Trophoblast cell (in vitro differentiated cells and primary cell): ENCODE results near the gene CCDC177.

Source experiments
- DNase-seq, 2 donors: peaks; one replicate each; pipeline ENCODE4 v3.0.0-alpha.2; 2016
- H2AFZ ChIP-seq: 2 replicates; pipeline ENCODE4 v1.6.1; 2013; ENCODE audit warnings: low read length, moderate library complexity, mild to moderate bottlenecking; ENCODE audit not compliant: insufficient read depth, poor library complexity
- H2AK5ac ChIP-seq: 2 replicates; pipeline ENCODE4 v1.6.1; 2013; ENCODE audit warnings: mild to moderate bottlenecking, low read length
- H2BK120ac ChIP-seq: 2 replicates; pipeline ENCODE4 v1.6.1; 2013; ENCODE audit warnings: low read length, mild to moderate bottlenecking, moderate library complexity; ENCODE audit not compliant: insufficient read depth, poor library complexity
- H2BK12ac ChIP-seq: 2 replicates; pipeline ENCODE4 v1.6.1; 2013; ENCODE audit warnings: mild to moderate bottlenecking, low read length, moderate library complexity
- H2BK5ac ChIP-seq: 2 replicates; pipeline ENCODE4 v1.6.1; 2013; ENCODE audit warnings: low read length, low read depth, moderate library complexity, mild to moderate bottlenecking; ENCODE audit not compliant: poor library complexity
- H3K14ac ChIP-seq: 2 replicates; pipeline ENCODE4 v1.6.1; 2013; ENCODE audit warnings: mild to moderate bottlenecking, low read length
- H3K18ac ChIP-seq: 2 replicates; pipeline ENCODE4 v1.6.1; 2013; ENCODE audit warnings: mild to moderate bottlenecking, low read length
- H3K23ac ChIP-seq: 2 replicates; pipeline ENCODE4 v1.6.1; 2013; ENCODE audit warnings: low read length
- H3K27ac ChIP-seq: 2 replicates; pipeline ENCODE4 v1.5.1; 2013; ENCODE audit warnings: low read depth, mild to moderate bottlenecking, inconsistent platforms, low read length, moderate library complexity
- H3K27me3 ChIP-seq: 2 replicates; pipeline ENCODE4 v1.6.1; 2013; ENCODE audit warnings: inconsistent platforms, mild to moderate bottlenecking, low read length, moderate library complexity; ENCODE audit not compliant: insufficient read depth
- H3K36me3 ChIP-seq, 2 experiments: 1 replicate in 1 of 2; 2 replicates in 1 of 2; pipeline ENCODE4 v1.6.1; 2013; ENCODE audit warnings: low read length in 2 of 2, mild to moderate bottlenecking in 2 of 2, moderate library complexity in 1 of 2; ENCODE audit not compliant: insufficient read depth in 2 of 2, control insufficient read depth in 1 of 2
- H3K4ac ChIP-seq: 2 replicates; pipeline ENCODE4 v1.6.1; 2013; ENCODE audit warnings: low read depth, mild to moderate bottlenecking, low read length, moderate library complexity
- H3K4me1 ChIP-seq, 2 experiments: 1 replicate in 1 of 2; 2 replicates in 1 of 2; pipeline ENCODE4 v1.6.1; 2013; ENCODE audit warnings: low read length in 2 of 2, mild to moderate bottlenecking in 2 of 2, moderate library complexity in 1 of 2; ENCODE audit not compliant: insufficient read depth in 2 of 2, control insufficient read depth in 1 of 2
- H3K4me2 ChIP-seq: 2 replicates; pipeline ENCODE4 v1.6.1; 2013; ENCODE audit warnings: inconsistent platforms, mild to moderate bottlenecking, low read length, moderate library complexity
- H3K4me3 ChIP-seq: 2 replicates; pipeline ENCODE4 v1.5.1; 2013; ENCODE audit warnings: mild to moderate bottlenecking, low read depth, low read length, inconsistent platforms
- H3K79me1 ChIP-seq: one replicate; pipeline ENCODE4 v1.6.1; 2013; ENCODE audit warnings: low read length
- H3K79me2 ChIP-seq: 2 replicates; pipeline ENCODE4 v1.6.1; 2013; ENCODE audit warnings: low read length, mild to moderate bottlenecking; ENCODE audit not compliant: control insufficient read depth, insufficient read depth, poor library complexity
- H3K9ac ChIP-seq: 2 replicates; pipeline ENCODE4 v1.6.1; 2013; ENCODE audit warnings: mild to moderate bottlenecking, low read length
- H3K9me3 ChIP-seq: 2 replicates; pipeline ENCODE4 v1.6.1; 2013; ENCODE audit warnings: low read depth, mild to moderate bottlenecking, control low read depth, inconsistent platforms, low read length; ENCODE audit not compliant: insufficient read depth
- H4K12ac ChIP-seq: 2 replicates; pipeline ENCODE4 v1.6.1; 2013; ENCODE audit warnings: low read depth, mild to moderate bottlenecking, low read length, moderate library complexity
- H4K8ac ChIP-seq: 2 replicates; pipeline ENCODE4 v1.6.1; 2013; ENCODE audit warnings: low read depth, mild to moderate bottlenecking, low read length, moderate library complexity
- H4K91ac ChIP-seq: one replicate; pipeline ENCODE4 v1.6.1; 2013; ENCODE audit warnings: low read depth, mild to moderate bottlenecking, low read length, moderate library complexity
- WGBS: extraction: QIAGEN DNeasy Blood & Tissue Kit; methylation state at CpG from one replicate; pipeline ENCODE4 v1.1.7; 2013; ENCODE audit warnings: missing lambda C conversion rate; ENCODE audit not compliant: insufficient read length, insufficient coverage; ENCODE audit errors: extremely low coverage; 5-methylcytosine and 5-hydroxymethylcytosine counted together

The CCDC177 gene

DNA sequence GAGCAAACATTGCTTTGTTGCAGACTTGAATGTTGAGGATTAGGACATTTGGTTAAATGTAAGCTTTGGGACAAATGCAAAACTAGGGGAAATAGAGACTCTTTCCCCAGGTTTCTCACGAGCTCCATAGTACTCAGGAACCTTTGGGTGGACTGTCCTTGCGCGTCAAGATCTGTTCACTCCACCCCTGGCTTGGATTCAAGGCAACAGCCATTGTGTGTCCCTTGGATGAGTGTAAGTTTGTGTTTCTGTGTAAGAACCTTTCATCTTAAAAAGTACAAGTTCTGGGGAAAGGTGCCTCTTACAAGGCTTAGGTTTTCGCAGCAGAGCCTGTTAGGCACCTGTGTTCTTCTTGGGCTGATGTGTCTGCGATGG, 40.4 kb upstream of the CCDC177 start:
- H4K8ac ChIP-seq = no peak overlapping the region
- no peak overlapping the region for H3K14ac ChIP-seq
- no peak overlapping the region for H2BK12ac ChIP-seq
- DNase-seq = no peak
- peaks cover 4 to 6% of the 10 kb centered on the region in 2 experiments for H3K4me1 ChIP-seq
- H3K4me3 ChIP-seq = no peak overlapping the region
- no peak overlapping the region for H2AK5ac ChIP-seq
- no peak overlapping the region for H2AFZ ChIP-seq
- no peak overlapping the region for H4K12ac ChIP-seq
- H3K4me2 ChIP-seq = no peak overlapping the region
- H4K91ac ChIP-seq = no peak overlapping the region
- peaks cover 7% of the 10 kb centered on the region for H3K79me1 ChIP-seq
- no peak overlapping the region for H2BK5ac ChIP-seq
- no peak overlapping the region for H3K4ac ChIP-seq
- no peak overlapping the region for H3K27ac ChIP-seq
- no peak overlapping the region for H2BK120ac ChIP-seq
- H3K27me3 ChIP-seq = no peaks in the 10 kb centered on the region
- no peaks in the 10 kb centered on the region for H3K9me3 ChIP-seq
- peaks cover 3% of the 10 kb centered on the region for H3K79me2 ChIP-seq
- H3K18ac ChIP-seq = no peak overlapping the region
- no CpG with 5 or more reads among the region's 5 CpGs for WGBS
- no peaks in the 10 kb centered on the region for H3K36me3 ChIP-seq
- no peak overlapping the region for H3K9ac ChIP-seq
- H3K23ac ChIP-seq = no peak overlapping the region

DNA sequence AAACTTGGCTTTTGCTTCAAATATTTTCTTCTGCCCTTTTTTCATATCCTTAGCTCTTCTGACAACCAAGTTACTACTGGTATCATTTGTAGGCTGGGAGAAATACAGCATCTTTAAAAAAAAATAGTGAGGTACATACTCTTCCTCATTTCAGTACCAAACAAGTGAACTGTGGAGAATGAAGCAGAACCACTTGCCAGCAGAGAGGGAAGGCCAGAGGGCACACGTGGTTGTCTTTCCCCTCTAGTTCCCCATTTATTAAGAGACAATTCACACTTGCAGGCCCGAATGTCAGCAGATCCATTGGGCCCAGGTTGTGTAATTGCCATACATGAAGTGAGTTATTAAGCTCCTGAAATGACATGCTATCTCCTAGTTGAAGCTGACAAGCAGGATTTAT, 39.9 kb upstream of the CCDC177 start:
- Histone ChIP-seq H3K4me1 (peaks cover 0 to 3% of the 10 kb centered on the region in 2 experiments), H3K4me3 (no peak overlapping the region), H3K27ac (no peak overlapping the region), H3K4me2 (no peak overlapping the region), H2BK12ac (no peak overlapping the region), H2AK5ac (no peak overlapping the region), H3K27me3 (no peaks in the 10 kb centered on the region), H3K9ac (no peak overlapping the region), H3K79me1 (peaks cover 7% of the 10 kb centered on the region), H3K9me3 (no peaks in the 10 kb centered on the region), H3K4ac (no peak overlapping the region), H4K8ac (no peak overlapping the region), H2AFZ (no peak overlapping the region), H3K14ac (no peak overlapping the region), H2BK5ac (no peak overlapping the region), H3K23ac (no peak overlapping the region), H4K12ac (no peak overlapping the region), H3K18ac (no peak overlapping the region), H3K79me2 (peaks cover 3% of the 10 kb centered on the region), H4K91ac (no peak overlapping the region), H3K36me3 (no peaks in the 10 kb centered on the region), H2BK120ac (no peak overlapping the region)
- no CpG with 5 or more reads among the region's 2 CpGs for WGBS
- peak in 1 of 2 donors; percentile 30 for DNase-seq

DNA sequence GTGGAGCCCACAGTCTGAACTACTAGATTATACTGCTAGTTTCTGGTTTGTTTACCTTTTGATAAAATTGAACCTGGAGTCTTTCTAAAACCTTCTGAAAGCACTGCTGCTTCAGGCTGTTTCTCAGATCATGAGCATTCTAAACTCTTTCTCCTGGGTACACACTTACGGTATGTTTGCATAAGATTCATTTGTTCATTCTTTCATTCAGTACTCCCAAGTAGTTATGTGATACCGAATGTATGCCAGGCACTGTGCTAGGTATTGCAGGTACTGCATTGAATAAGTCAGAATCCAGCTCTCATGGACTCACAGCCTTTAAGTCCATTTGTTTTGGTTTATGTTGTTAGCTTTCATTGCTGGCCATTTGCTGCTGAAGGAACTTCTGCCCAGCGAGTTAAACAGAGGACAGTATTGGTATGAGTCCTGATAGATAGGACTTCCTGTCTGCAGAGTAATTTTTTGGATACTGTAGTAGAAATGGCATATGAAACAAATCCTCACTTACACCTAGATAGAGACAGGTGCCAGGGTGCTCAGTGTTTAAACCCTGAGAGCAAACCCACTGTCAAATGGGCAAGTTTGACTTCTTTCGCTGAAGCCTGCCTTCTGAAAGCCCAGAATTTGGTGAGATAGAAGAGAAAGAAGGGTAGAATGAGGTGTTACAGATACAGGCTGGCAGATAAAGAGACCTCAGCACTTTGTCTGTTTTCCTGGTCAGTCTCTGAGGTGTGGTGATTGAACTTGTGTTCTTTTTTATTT, 38.8 kb upstream of the CCDC177 start:
- peaks cover 0 to 2% of the 10 kb centered on the region in 2 experiments for H3K4me1 ChIP-seq
- peaks cover 7% of the 10 kb centered on the region for H3K79me1 ChIP-seq
- no peaks in the 10 kb centered on the region for H3K36me3 ChIP-seq
- H4K8ac ChIP-seq = no peak overlapping the region
- no peak overlapping the region for H2BK120ac ChIP-seq
- no peak overlapping the region for H3K27ac ChIP-seq
- no peak overlapping the region for H4K91ac ChIP-seq
- H4K12ac ChIP-seq = no peak overlapping the region
- no peak for DNase-seq
- H3K27me3 ChIP-seq = no peaks in the 10 kb centered on the region
- no peak overlapping the region for H3K4me2 ChIP-seq
- H2AK5ac ChIP-seq = no peak overlapping the region
- H3K9me3 ChIP-seq = no peaks in the 10 kb centered on the region
- no peak overlapping the region for H3K23ac ChIP-seq
- no peak overlapping the region for H3K4me3 ChIP-seq
- no CpG with 5 or more reads among the region's 4 CpGs for WGBS
- H3K14ac ChIP-seq = no peak overlapping the region
- peaks cover 3% of the 10 kb centered on the region for H3K79me2 ChIP-seq
- no peak overlapping the region for H2BK12ac ChIP-seq
- H3K18ac ChIP-seq = no peak overlapping the region
- no peak overlapping the region for H3K9ac ChIP-seq
- no peak overlapping the region for H2AFZ ChIP-seq
- H3K4ac ChIP-seq = no peak overlapping the region
- no peak overlapping the region for H2BK5ac ChIP-seq

DNA sequence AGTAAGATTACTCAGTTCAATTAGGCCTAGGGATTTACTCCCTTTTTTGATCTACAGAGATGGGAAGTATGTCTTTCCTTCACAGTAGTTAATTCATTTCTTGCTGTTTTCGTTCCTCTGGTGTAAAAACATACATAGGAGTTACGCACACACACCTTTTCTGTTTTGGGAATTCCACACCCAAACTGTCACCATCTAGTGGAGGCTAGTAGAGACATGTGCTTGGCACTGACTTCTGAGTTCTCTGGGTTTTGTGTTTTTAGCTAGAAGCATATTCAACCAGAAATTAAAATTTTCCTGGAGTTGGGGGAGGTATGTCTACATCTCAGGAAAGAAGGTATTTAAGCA, 38.1 kb upstream of the CCDC177 start:
- Histone ChIP-seq H3K9me3 (no peaks in the 10 kb centered on the region), H2BK12ac (no peak overlapping the region)
- no peak for DNase-seq

More for the DNA sequence above, 38.1 kb upstream of the CCDC177 start:
- H3K23ac ChIP-seq = no peak overlapping the region
- H3K18ac ChIP-seq = no peak overlapping the region
- H2BK120ac ChIP-seq = no peak overlapping the region
- no peak overlapping the region for H2AK5ac ChIP-seq
- peaks cover 7% of the 10 kb centered on the region for H3K79me1 ChIP-seq
- peak overlapping the region; percentile 100 for H3K4me2 ChIP-seq
- WGBS = no CpG with 5 or more reads among the region's 2 CpGs
- no peaks in the 10 kb centered on the region for H3K27me3 ChIP-seq
- no peak overlapping the region for H4K12ac ChIP-seq
- peaks cover 0 to 2% of the 10 kb centered on the region in 2 experiments for H3K4me1 ChIP-seq
- H4K8ac ChIP-seq = no peak overlapping the region
- peak overlapping the region; percentile 94 for H3K4me3 ChIP-seq
- no peak overlapping the region for H3K27ac ChIP-seq
- peaks cover 3% of the 10 kb centered on the region for H3K79me2 ChIP-seq
- no peak overlapping the region for H4K91ac ChIP-seq
- H3K9ac ChIP-seq = no peak overlapping the region
- H2BK5ac ChIP-seq = no peak overlapping the region
- no peaks in the 10 kb centered on the region for H3K36me3 ChIP-seq
- no peak overlapping the region for H3K4ac ChIP-seq
- no peak overlapping the region for H2AFZ ChIP-seq
- no peak overlapping the region for H3K14ac ChIP-seq
